Ishikawa (cell line): ENCODE results near the gene ZSWIM6.

ENCODE experiments used
- CEBPB ChIP-seq: IDR thresholded peaks from 2 replicates; pipeline ENCODE4 v1.6.1; 2012
- CREB1 ChIP-seq: IDR thresholded peaks from 2 replicates; pipeline ENCODE4 v1.6.1; 2012; ENCODE audit warnings: low read depth
- EGR1 ChIP-seq: IDR thresholded peaks from 2 replicates; pipeline ENCODE4 v1.6.1; 2012
- EP300 ChIP-seq: IDR thresholded peaks from 2 replicates; pipeline ENCODE4 v1.6.1; 2012; ENCODE audit warnings: borderline replicate concordance
- FOXM1 ChIP-seq: IDR thresholded peaks from 2 replicates; pipeline ENCODE4 v1.6.1; 2012; ENCODE audit warnings: low read depth, borderline replicate concordance
- NFIC ChIP-seq: IDR thresholded peaks from 2 replicates; pipeline ENCODE4 v1.6.1; 2012
- RAD21 ChIP-seq: IDR thresholded peaks from 2 replicates; pipeline ENCODE4 v1.6.1; 2012; ENCODE audit warnings: low read depth
- TAF1 ChIP-seq: IDR thresholded peaks from 2 replicates; pipeline ENCODE4 v1.6.1; 2012; ENCODE audit warnings: low read depth, mild to moderate bottlenecking
- TCF12 ChIP-seq: IDR thresholded peaks from 2 replicates; pipeline ENCODE4 v1.6.1; 2012; ENCODE audit warnings: low read depth
- TEAD4 ChIP-seq: IDR thresholded peaks from 2 replicates; pipeline ENCODE4 v1.6.1; 2012
- YY1 ChIP-seq: IDR thresholded peaks from 2 replicates; pipeline ENCODE4 v1.6.1; 2012; ENCODE audit warnings: low read depth
- ZBTB7A ChIP-seq: IDR thresholded peaks from 2 replicates; pipeline ENCODE4 v1.6.1; 2012; ENCODE audit warnings: low read depth
- TF ChIP-seq, protein P1 (sequence below): IDR thresholded peaks from 2 replicates; pipeline ENCODE4 v1.6.1; 2012; ENCODE audit warnings: low read depth, mild to moderate bottlenecking
- TF ChIP-seq, protein P2 (sequence below): IDR thresholded peaks from 2 replicates; pipeline ENCODE4 v1.6.1; 2012
- TF ChIP-seq, protein P3 (sequence below): IDR thresholded peaks from 2 replicates; pipeline ENCODE4 v1.6.1; 2012

The ZSWIM6 gene

DNA sequence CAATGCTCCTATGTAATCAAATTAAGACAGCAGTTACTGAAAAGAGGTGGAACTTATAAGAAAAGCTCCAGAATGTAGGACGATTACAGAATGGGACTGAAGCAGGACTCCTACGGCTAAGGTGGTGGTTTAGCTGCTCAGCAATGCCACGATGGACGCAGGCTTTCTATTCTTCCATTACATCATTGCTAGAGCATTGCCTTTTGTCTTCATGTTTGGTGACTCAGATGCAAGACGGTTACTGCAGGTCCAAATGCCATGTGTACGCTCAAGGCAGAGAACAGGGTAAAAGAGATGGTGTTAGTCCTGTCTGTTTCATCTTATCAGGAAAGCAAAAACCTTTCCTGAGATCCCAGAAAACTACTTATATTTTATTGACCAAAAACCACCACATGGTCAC is 255.1 kb downstream of the ZSWIM6 start:
- TF ChIP-seq FOXM1: no peak
- no peak for TF ChIP-seq TCF12
- no peak for TF ChIP-seq RAD21
- no peak for TF ChIP-seq CREB1
- no peak for TF ChIP-seq YY1
- TF ChIP-seq TEAD4: no peak
- no peak for TF ChIP-seq EP300
- no peak for TF ChIP-seq TAF1
- TF ChIP-seq, protein P1, sequence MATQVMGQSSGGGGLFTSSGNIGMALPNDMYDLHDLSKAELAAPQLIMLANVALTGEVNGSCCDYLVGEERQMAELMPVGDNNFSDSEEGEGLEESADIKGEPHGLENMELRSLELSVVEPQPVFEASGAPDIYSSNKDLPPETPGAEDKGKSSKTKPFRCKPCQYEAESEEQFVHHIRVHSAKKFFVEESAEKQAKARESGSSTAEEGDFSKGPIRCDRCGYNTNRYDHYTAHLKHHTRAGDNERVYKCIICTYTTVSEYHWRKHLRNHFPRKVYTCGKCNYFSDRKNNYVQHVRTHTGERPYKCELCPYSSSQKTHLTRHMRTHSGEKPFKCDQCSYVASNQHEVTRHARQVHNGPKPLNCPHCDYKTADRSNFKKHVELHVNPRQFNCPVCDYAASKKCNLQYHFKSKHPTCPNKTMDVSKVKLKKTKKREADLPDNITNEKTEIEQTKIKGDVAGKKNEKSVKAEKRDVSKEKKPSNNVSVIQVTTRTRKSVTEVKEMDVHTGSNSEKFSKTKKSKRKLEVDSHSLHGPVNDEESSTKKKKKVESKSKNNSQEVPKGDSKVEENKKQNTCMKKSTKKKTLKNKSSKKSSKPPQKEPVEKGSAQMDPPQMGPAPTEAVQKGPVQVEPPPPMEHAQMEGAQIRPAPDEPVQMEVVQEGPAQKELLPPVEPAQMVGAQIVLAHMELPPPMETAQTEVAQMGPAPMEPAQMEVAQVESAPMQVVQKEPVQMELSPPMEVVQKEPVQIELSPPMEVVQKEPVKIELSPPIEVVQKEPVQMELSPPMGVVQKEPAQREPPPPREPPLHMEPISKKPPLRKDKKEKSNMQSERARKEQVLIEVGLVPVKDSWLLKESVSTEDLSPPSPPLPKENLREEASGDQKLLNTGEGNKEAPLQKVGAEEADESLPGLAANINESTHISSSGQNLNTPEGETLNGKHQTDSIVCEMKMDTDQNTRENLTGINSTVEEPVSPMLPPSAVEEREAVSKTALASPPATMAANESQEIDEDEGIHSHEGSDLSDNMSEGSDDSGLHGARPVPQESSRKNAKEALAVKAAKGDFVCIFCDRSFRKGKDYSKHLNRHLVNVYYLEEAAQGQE: no peak
- no peak for TF ChIP-seq CEBPB
- TF ChIP-seq NFIC: no peak
- TF ChIP-seq, protein P2, sequence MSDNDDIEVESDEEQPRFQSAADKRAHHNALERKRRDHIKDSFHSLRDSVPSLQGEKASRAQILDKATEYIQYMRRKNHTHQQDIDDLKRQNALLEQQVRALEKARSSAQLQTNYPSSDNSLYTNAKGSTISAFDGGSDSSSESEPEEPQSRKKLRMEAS: no peak
- TF ChIP-seq, protein P3, sequence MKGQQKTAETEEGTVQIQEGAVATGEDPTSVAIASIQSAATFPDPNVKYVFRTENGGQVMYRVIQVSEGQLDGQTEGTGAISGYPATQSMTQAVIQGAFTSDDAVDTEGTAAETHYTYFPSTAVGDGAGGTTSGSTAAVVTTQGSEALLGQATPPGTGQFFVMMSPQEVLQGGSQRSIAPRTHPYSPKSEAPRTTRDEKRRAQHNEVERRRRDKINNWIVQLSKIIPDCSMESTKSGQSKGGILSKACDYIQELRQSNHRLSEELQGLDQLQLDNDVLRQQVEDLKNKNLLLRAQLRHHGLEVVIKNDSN: no peak
- no peak for TF ChIP-seq ZBTB7A
- no peak for TF ChIP-seq EGR1

DNA sequence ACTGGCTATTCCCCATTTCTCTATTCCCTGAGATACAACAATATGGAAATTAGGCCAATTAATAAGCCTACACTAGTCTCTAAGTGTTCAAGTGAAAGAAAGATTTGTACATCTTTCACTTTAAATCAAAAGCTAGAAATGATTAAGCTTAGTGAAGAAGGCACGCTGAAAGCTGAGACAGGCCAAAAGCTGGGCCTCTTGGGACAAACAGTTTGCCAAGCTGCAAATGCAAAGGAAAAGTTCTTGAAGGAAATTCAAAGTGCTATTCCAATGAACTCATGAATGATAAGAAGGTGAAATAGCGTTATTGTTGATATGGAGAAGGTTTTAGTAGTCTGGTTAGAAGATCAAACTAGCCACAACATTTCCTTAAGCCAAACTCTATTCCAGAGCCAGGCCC is 256.2 kb downstream of the ZSWIM6 start:
- TF ChIP-seq EP300: no peak
- no peak for TF ChIP-seq EGR1
- TF ChIP-seq YY1: no peak
- no peak for TF ChIP-seq TAF1

DNA sequence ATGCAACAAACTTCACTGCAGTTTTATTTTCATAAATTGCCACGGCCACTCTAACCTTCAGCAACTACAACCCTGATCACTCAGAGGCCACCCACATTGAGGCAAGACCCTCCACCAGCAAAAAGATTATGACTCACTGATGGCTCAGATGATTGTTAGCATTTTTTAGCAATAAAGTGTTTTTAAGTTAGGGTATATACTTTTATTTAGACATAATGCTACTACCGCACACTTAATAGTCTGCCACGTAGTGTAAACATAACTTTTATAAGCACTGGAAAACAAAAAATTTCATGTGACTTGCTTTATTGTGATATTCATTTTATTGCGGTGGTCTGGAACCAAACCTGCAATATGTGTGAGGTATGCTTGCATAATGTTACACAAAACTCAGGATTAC is 257.9 kb downstream of the ZSWIM6 start:
- TF ChIP-seq TEAD4 (no peak), TAF1 (no peak), CREB1 (no peak), CEBPB (no peak), EGR1 (no peak), RAD21 (no peak), ZBTB7A (no peak)
- TF ChIP-seq, protein P3: no peak
- TF ChIP-seq, protein P1: no peak

DNA sequence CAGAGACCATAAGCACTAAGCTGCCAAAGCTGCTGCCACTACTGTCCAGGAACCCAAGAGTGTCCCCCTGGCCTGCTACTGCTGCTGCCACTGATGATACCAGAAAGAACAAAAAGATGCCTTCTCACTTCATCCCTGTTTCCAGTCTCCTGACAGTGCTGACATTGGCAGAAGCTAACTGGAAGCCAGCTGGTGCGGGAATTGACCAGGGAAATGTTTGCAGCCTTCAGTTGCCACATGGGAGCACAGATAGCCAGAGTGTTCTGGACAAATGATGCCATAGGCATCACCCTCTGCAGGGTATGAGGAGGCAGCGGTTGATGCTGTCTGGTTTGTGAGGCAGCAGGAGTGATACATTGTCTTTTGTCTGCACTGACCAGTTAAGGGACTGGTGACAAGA is 258.4 kb downstream of the ZSWIM6 start:
- TF ChIP-seq NFIC: no peak
- TF ChIP-seq, protein P2: no peak
- TF ChIP-seq EP300: no peak
- TF ChIP-seq EGR1: no peak
- TF ChIP-seq, protein P1: no peak
- no peak for TF ChIP-seq FOXM1
- TF ChIP-seq CEBPB: no peak
- no peak for TF ChIP-seq TCF12
- TF ChIP-seq, protein P3: no peak
- no peak for TF ChIP-seq TAF1
- no peak for TF ChIP-seq ZBTB7A
- TF ChIP-seq RAD21: no peak
